MM.1S (cell line): ENCODE data around the gene OR10G8.

Source experiments
- DNase-seq: peaks from one replicate; pipeline ENCODE4 v3.0.0-alpha.2; 2015
- H2AFZ ChIP-seq: fragments of 300-600 bp; sonication (generic); 2 replicates; pipeline ENCODE4 v1.6.0; 2016; ENCODE audit warnings: antibody characterized with exemption, low read length
- H3F3A ChIP-seq: fragments of 300-600 bp; sonication (generic); 2 replicates; pipeline ENCODE4 v1.6.1; 2016; ENCODE audit warnings: mild to moderate bottlenecking, antibody characterized with exemption, low read length, moderate library complexity, mixed read lengths; ENCODE audit not compliant: insufficient read depth
- H3K27ac ChIP-seq: fragments of 300-600 bp; sonication (generic); 2 replicates; pipeline ENCODE4 v1.5.1; 2016; ENCODE audit warnings: mild to moderate bottlenecking, low read length
- H3K27me3 ChIP-seq: fragments of 300-600 bp; sonication (generic); replicated peaks from 2 replicates; pipeline ENCODE4 v1.6.0; 2016; ENCODE audit warnings: low read length; ENCODE audit not compliant: insufficient read depth
- H3K36me3 ChIP-seq: fragments of 300-600 bp; sonication (generic); replicated peaks from 2 replicates; pipeline ENCODE4 v1.6.1; 2016; ENCODE audit warnings: mild to moderate bottlenecking, low read length, mixed read lengths; ENCODE audit not compliant: insufficient read depth
- H3K4me1 ChIP-seq: fragments of 300-600 bp; sonication (generic); 2 replicates; pipeline ENCODE4 v1.6.1; 2016; ENCODE audit warnings: low read length, mixed read lengths
- H3K4me2 ChIP-seq: fragments of 300-600 bp; sonication (generic); 2 replicates; pipeline ENCODE4 v1.6.0; 2016; ENCODE audit warnings: low read depth, low read length
- H3K4me3 ChIP-seq: fragments of 300-600 bp; sonication (generic); 2 replicates; pipeline ENCODE4 v1.5.1; 2016; ENCODE audit warnings: low read length, mixed read lengths
- H3K79me2 ChIP-seq: fragments of 300-600 bp; sonication (generic); 2 replicates; pipeline ENCODE4 v1.6.1; 2016; ENCODE audit warnings: mixed run types, low read length, mixed read lengths
- H3K9ac ChIP-seq: fragments of 300-600 bp; sonication (generic); 2 replicates; pipeline ENCODE4 v1.6.1; 2016; ENCODE audit warnings: low read length, mixed read lengths
- H3K9me2 ChIP-seq: fragments of 300-600 bp; sonication (generic); replicated peaks from 2 replicates; pipeline ENCODE4 v1.6.1; 2016; ENCODE audit warnings: mild to moderate bottlenecking, low read length, mixed read lengths; ENCODE audit not compliant: insufficient read depth
- H3K9me3 ChIP-seq: fragments of 300-600 bp; sonication (generic); replicated peaks from 2 replicates; pipeline ENCODE4 v1.6.1; 2016; ENCODE audit warnings: mild to moderate bottlenecking, low read length, mixed read lengths; ENCODE audit not compliant: insufficient read depth
- H4K20me1 ChIP-seq: fragments of 300-600 bp; sonication (generic); 2 replicates; pipeline ENCODE4 v1.6.1; 2016; ENCODE audit warnings: mild to moderate bottlenecking, low read length, moderate library complexity, mixed read lengths; ENCODE audit not compliant: insufficient read depth
- CTCF ChIP-seq: fragments of 300-600 bp; sonication (generic); IDR thresholded peaks from 2 replicates; pipeline ENCODE4 v1.5.1; 2016; ENCODE audit warnings: antibody characterized with exemption, low read length, mixed read lengths
- EZH2 ChIP-seq: fragments of 300-600 bp; sonication (generic); optimal IDR thresholded peaks from 2 replicates; pipeline ENCODE3; 2017; ENCODE audit warnings: low read depth, mild to moderate bottlenecking, antibody characterized with exemption, low read length, mixed read lengths
- EZH2phosphoT487 ChIP-seq: fragments of 300-600 bp; sonication (generic); IDR thresholded peaks from 2 replicates; pipeline ENCODE4 v1.6.1; 2018; ENCODE audit warnings: antibody characterized with exemption, low read length

Gene OR10G8

DNA sequence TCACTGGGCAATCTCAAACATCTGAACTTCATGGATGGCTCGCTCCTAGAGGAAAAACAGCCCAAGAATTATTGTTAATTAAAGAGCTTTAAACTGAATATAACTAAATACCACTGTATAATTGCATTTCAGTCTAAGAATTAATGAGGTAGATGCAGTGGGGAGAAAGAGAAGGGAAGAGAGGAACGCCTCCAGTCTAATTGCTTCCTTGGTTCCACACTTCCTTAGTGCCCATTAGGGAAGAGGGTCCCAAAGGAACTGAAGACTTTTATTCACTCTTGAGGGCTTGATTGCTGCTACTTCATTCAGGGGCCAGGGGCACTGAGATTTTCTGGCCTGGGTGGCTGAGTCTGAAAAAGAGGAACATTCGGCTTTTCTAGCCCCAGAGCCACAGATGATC lies 26.4 kb downstream of the OR10G8 start:
- Histone ChIP-seq H3K9ac (no peak overlapping the region), H3K9me3 (no peaks in the 10 kb centered on the region), H3K4me3 (no peak overlapping the region), H3K4me2 (no peak overlapping the region), H3K27ac (no peak overlapping the region), H3K27me3 (no peaks in the 10 kb centered on the region), H3F3A (no peaks in the 10 kb centered on the region), H3K9me2 (no peaks in the 10 kb centered on the region), H3K79me2 (no peaks in the 10 kb centered on the region), H3K36me3 (no peaks in the 10 kb centered on the region), H2AFZ (no peak overlapping the region), H3K4me1 (no peaks in the 10 kb centered on the region), H4K20me1 (no peaks in the 10 kb centered on the region)
- DNase-seq, result no peak
- no peak for TF ChIP-seq CTCF
- no peak for TF ChIP-seq EZH2
- TF ChIP-seq EZH2phosphoT487, result no peak

DNA sequence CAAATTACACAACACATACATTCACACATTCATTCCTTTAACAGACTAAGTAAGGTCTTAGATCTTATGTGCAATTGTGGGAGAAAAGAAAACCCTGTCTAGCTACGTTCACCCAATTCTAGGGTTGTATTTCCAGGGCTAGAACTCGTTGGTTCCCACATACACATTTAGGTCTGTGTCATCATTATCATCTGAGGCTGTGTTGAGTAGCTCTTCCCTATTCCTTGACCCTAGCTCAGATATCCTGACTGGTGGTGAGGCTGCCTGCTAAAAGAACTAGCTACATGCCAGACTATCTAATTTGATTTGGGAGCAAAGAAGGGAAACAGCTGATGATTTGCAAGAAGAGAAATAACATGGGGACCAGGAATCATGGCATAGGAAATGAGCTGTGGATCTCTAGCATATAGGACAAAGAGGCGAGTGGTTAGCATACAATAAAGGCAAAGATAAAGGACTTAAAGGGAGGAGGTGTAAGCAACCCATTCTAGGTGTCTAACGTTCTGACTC lies 42.1 kb downstream of the OR10G8 start:
- Histone ChIP-seq H3K4me3 (no peak overlapping the region), H3F3A (no peaks in the 10 kb centered on the region), H3K9ac (no peak overlapping the region), H3K27me3 (no peaks in the 10 kb centered on the region), H3K9me3 (no peaks in the 10 kb centered on the region), H3K79me2 (no peaks in the 10 kb centered on the region), H3K4me1 (0 out of 2 replicates have a peak, but pooled peaks cover 3% of the 10 kb centered on the region), H3K4me2 (no peak overlapping the region), H4K20me1 (no peaks in the 10 kb centered on the region), H3K27ac (no peak overlapping the region), H3K9me2 (no peaks in the 10 kb centered on the region), H2AFZ (no peak overlapping the region), H3K36me3 (no peaks in the 10 kb centered on the region)
- TF ChIP-seq EZH2 (no peak), CTCF (no peak), EZH2phosphoT487 (no peak)
- DNase-seq, result no peak

DNA sequence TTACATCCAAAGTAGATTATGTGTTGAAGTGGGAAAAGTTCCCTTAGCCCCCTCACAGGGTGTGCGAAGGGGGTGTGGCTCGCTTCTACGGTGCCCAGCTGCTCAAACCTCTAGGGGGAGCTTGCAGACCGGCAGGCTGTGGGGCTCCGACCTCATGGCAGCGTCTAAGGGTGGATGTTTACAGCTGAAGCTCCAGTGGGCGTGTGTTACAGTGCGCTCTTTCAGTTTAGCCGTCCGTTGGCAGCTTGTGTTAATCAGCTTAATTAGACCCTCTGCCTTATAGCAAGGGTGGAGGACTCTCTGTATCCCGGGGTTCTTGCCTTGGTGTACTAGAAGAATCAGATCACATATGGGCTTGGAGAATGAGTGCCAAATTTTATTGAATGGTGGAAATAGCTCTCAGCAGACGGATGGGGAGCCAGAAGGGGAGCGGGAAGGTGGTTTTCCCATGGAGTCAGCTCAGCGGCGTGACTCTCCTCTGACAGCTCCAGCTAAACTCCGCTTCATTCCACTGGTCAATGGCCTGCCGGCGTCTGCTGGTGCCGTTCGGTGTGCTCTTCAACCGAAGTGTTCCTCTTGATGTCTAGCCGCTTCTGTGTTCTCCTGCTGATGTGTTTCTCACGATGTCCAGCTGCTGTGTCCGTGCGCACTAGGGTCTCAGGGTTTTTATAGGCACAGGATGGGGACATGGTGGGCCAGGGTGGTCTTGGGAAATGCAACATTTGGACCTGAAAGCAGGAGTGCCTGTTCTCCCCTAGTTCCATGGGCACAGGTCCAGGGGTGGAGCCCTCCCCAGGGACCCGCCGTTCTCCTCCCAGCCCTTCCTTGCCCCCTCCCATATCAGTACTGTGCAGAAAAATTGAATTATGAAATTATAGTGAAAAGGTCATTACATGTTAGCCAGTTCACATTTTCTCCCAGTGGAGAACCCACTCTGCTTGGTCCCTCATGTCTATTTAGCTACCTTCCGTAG lies 43.1 kb downstream of the OR10G8 start:
- no peak overlapping the region for H2AFZ ChIP-seq
- H3K9me2 ChIP-seq, result no peaks in the 10 kb centered on the region
- 0 out of 2 replicates have a peak, but pooled peaks cover 3% of the 10 kb centered on the region for H3K4me1 ChIP-seq
- no peaks in the 10 kb centered on the region for H3K36me3 ChIP-seq
- no peaks in the 10 kb centered on the region for H3F3A ChIP-seq
- DNase-seq, result no peak
- no peak overlapping the region for H3K27ac ChIP-seq
- H3K79me2 ChIP-seq, result no peaks in the 10 kb centered on the region
- H3K9me3 ChIP-seq, result no peaks in the 10 kb centered on the region
- no peaks in the 10 kb centered on the region for H3K27me3 ChIP-seq
- no peak overlapping the region for H3K9ac ChIP-seq
- no peak overlapping the region for H3K4me2 ChIP-seq
- TF ChIP-seq EZH2, result no peak
- TF ChIP-seq CTCF, result no peak
- no peak for TF ChIP-seq EZH2phosphoT487
- H3K4me3 ChIP-seq, result no peak overlapping the region
- H4K20me1 ChIP-seq, result no peaks in the 10 kb centered on the region
